ENCODE data around the gene SYNE2. TPM values are rescaled to one million over a fixed set of nuclear protein-coding genes. Genes with fewer than 3 reads are reported as not detected.

The SYNE2 gene
- total and polyA plus RNA-seq, 4 donors: 12.0 to 79.9 (median 19.5) TPM

DNA sequence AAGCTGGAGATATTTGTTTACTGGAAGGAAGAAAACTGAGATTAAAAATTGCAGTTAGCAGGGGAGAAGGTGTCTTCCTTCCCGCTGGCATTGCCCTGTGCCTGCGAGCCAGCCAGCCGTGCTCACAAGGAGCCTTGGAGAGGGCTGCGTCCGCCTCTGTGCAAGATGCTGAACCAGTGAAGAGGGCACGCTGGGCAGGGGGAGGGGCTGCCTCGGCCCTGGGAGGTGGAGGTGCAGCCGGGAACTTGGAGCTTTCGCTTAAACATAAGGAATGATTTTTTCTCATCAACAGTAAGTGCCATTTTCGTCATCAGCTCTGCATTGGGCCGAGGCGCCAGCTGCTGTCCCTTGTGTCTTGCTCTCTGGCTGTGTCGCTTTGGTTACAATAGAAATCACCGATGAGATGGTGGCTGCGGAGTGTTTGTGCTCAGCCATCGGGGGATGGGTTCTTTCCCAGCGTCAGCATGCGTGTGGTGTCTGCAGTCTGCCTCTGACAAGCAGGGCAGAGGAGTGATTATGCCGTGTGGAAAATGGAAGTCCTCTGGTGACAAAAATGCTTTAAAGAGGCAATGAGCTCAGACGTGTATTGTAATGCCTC lies 344.1 kb downstream of the SYNE2 start:
- no peak for TF ChIP-seq HNF4A (conservative IDR thresholded peaks at IDR 0.05)
- TF ChIP-seq, protein P1, sequence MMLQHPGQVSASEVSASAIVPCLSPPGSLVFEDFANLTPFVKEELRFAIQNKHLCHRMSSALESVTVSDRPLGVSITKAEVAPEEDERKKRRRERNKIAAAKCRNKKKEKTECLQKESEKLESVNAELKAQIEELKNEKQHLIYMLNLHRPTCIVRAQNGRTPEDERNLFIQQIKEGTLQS (IDR thresholded peaks at IDR 0.05): no peak
- no peak for TF ChIP-seq TAF1 (conservative IDR thresholded peaks at IDR 0.05)
- no peak for TF ChIP-seq RAD21 (IDR thresholded peaks at IDR 0.05)
- TF ChIP-seq FOXA1 (IDR thresholded peaks at IDR 0.05): no peak
- TF ChIP-seq RXRA (IDR thresholded peaks at IDR 0.05): no peak
- TF ChIP-seq SP1 (IDR thresholded peaks at IDR 0.05): no peak
- TF ChIP-seq, protein P2, sequence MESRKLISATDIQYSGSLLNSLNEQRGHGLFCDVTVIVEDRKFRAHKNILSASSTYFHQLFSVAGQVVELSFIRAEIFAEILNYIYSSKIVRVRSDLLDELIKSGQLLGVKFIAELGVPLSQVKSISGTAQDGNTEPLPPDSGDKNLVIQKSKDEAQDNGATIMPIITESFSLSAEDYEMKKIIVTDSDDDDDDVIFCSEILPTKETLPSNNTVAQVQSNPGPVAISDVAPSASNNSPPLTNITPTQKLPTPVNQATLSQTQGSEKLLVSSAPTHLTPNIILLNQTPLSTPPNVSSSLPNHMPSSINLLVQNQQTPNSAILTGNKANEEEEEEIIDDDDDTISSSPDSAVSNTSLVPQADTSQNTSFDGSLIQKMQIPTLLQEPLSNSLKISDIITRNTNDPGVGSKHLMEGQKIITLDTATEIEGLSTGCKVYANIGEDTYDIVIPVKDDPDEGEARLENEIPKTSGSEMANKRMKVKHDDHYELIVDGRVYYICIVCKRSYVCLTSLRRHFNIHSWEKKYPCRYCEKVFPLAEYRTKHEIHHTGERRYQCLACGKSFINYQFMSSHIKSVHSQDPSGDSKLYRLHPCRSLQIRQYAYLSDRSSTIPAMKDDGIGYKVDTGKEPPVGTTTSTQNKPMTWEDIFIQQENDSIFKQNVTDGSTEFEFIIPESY (IDR thresholded peaks at IDR 0.05): no peak
- TF ChIP-seq, protein P3, sequence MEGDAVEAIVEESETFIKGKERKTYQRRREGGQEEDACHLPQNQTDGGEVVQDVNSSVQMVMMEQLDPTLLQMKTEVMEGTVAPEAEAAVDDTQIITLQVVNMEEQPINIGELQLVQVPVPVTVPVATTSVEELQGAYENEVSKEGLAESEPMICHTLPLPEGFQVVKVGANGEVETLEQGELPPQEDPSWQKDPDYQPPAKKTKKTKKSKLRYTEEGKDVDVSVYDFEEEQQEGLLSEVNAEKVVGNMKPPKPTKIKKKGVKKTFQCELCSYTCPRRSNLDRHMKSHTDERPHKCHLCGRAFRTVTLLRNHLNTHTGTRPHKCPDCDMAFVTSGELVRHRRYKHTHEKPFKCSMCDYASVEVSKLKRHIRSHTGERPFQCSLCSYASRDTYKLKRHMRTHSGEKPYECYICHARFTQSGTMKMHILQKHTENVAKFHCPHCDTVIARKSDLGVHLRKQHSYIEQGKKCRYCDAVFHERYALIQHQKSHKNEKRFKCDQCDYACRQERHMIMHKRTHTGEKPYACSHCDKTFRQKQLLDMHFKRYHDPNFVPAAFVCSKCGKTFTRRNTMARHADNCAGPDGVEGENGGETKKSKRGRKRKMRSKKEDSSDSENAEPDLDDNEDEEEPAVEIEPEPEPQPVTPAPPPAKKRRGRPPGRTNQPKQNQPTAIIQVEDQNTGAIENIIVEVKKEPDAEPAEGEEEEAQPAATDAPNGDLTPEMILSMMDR (IDR thresholded peaks at IDR 0.05; ENCODE audit: low read depth, low read length, missing input control): no peak
- TF ChIP-seq, protein P4, sequence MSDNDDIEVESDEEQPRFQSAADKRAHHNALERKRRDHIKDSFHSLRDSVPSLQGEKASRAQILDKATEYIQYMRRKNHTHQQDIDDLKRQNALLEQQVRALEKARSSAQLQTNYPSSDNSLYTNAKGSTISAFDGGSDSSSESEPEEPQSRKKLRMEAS (IDR thresholded peaks at IDR 0.05): no peak
- TF ChIP-seq, protein P5, sequence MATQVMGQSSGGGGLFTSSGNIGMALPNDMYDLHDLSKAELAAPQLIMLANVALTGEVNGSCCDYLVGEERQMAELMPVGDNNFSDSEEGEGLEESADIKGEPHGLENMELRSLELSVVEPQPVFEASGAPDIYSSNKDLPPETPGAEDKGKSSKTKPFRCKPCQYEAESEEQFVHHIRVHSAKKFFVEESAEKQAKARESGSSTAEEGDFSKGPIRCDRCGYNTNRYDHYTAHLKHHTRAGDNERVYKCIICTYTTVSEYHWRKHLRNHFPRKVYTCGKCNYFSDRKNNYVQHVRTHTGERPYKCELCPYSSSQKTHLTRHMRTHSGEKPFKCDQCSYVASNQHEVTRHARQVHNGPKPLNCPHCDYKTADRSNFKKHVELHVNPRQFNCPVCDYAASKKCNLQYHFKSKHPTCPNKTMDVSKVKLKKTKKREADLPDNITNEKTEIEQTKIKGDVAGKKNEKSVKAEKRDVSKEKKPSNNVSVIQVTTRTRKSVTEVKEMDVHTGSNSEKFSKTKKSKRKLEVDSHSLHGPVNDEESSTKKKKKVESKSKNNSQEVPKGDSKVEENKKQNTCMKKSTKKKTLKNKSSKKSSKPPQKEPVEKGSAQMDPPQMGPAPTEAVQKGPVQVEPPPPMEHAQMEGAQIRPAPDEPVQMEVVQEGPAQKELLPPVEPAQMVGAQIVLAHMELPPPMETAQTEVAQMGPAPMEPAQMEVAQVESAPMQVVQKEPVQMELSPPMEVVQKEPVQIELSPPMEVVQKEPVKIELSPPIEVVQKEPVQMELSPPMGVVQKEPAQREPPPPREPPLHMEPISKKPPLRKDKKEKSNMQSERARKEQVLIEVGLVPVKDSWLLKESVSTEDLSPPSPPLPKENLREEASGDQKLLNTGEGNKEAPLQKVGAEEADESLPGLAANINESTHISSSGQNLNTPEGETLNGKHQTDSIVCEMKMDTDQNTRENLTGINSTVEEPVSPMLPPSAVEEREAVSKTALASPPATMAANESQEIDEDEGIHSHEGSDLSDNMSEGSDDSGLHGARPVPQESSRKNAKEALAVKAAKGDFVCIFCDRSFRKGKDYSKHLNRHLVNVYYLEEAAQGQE (IDR thresholded peaks at IDR 0.05): no peak
- no peak for TF ChIP-seq JUND (IDR thresholded peaks at IDR 0.05)
- H3K9ac ChIP-seq (ENCODE audit: low read depth in 1 of 2, low read length in 2 of 2): no peak overlapping the region

DNA sequence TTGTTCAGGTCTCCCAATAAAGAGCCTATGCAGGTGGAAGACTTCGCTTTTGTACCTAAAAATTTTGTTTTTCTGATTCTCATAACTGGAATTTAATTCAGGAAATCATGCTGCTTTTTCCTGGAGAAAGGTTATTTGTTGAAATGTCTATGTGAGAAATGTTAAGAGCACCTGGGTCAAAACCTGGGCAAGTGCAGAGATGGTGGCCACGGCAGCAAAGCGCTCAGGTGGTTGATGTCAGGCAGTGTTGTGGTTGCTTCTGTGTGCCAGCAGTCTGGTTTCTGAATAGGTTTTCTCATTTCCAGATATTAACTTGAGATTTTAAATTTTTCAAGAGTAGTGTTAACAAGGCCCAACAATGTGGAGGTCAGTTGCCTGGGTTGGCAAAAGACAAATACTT lies 345.2 kb downstream of the SYNE2 start:
- H3K27ac ChIP-seq (ENCODE audit: low read depth in 1 of 2, low read length in 2 of 2): no peak overlapping the region
- H3K36me3 ChIP-seq (ENCODE audit: control insufficient read depth in 4 of 4, insufficient read depth in 3 of 4, low read depth in 1 of 4, low read length in 3 of 4): peaks cover 0 to 30% (median 19%) of the 10 kb centered on the region in 4 donors
- H3K4me3 ChIP-seq (ENCODE audit: low read depth in 1 of 3, low read length in 3 of 3): no peak overlapping the region
- DNase-seq (ENCODE audit: low spot score): no peak
- no peak overlapping the region for H3K9ac ChIP-seq (ENCODE audit: low read depth in 1 of 2, low read length in 2 of 2)
- H3K27me3 ChIP-seq (ENCODE audit: control insufficient read depth in 4 of 4, insufficient read depth in 4 of 4, low read length in 3 of 4): no peaks in the 10 kb centered on the region
- peaks cover 0 to 3% (median 0%) of the 10 kb centered on the region in 4 donors for H3K4me1 ChIP-seq (ENCODE audit: control insufficient read depth in 4 of 4, insufficient read depth in 4 of 4, low read length in 3 of 4)
- H3K9me3 ChIP-seq (ENCODE audit: control insufficient read depth in 4 of 4, low read length in 3 of 4): no peaks in the 10 kb centered on the region
- WGBS: 83% methylated on average over 3 of the region's 3 CpGs
- TF ChIP-seq EGR1 (IDR thresholded peaks at IDR 0.05; ENCODE audit: low read depth in 2 of 2): no peak
- no peak for TF ChIP-seq NR2F2 (IDR thresholded peaks at IDR 0.05)
- TF ChIP-seq HNF4G (IDR thresholded peaks at IDR 0.05): no peak
- no peak for TF ChIP-seq FOXA1 (IDR thresholded peaks at IDR 0.05)
- no peak for TF ChIP-seq RXRA (IDR thresholded peaks at IDR 0.05)
- TF ChIP-seq, protein P3 (IDR thresholded peaks at IDR 0.05; ENCODE audit: low read depth, low read length, missing input control): no peak
- no peak for TF ChIP-seq GABPA (IDR thresholded peaks at IDR 0.05 in 1 of 2, conservative IDR thresholded peaks at IDR 0.05 in 1 of 2)
- no peak for TF ChIP-seq YY1 (IDR thresholded peaks at IDR 0.05)
- no peak for TF ChIP-seq SP1 (IDR thresholded peaks at IDR 0.05)
- no peak for TF ChIP-seq FOXA2 (IDR thresholded peaks at IDR 0.05)
- TF ChIP-seq, protein P4 (IDR thresholded peaks at IDR 0.05): no peak
- TF ChIP-seq JUND (IDR thresholded peaks at IDR 0.05): no peak
- TF ChIP-seq TAF1 (conservative IDR thresholded peaks at IDR 0.05): no peak
- TF ChIP-seq, protein P2 (IDR thresholded peaks at IDR 0.05): no peak

More for the DNA sequence above, 344.1 kb downstream of the SYNE2 start:
- peak overlapping the region; percentile 43 to 55 for H3K27ac ChIP-seq (ENCODE audit: low read depth in 1 of 2, low read length in 2 of 2)
- peaks cover 2 to 24% (median 19%) of the 10 kb centered on the region in 4 donors for H3K36me3 ChIP-seq (ENCODE audit: control insufficient read depth in 4 of 4, insufficient read depth in 3 of 4, low read depth in 1 of 4, low read length in 3 of 4)
- peak overlapping the region in 1 of 3 donors; percentile 10 for H3K4me3 ChIP-seq (ENCODE audit: low read depth in 1 of 3, low read length in 3 of 3)
- no peaks in the 10 kb centered on the region for H3K27me3 ChIP-seq (ENCODE audit: control insufficient read depth in 4 of 4, insufficient read depth in 4 of 4, low read length in 3 of 4)
- DNase-seq (ENCODE audit: low spot score): no peak
- peaks cover 0 to 3% (median 0%) of the 10 kb centered on the region in 4 donors for H3K4me1 ChIP-seq (ENCODE audit: control insufficient read depth in 4 of 4, insufficient read depth in 4 of 4, low read length in 3 of 4)
- no peaks in the 10 kb centered on the region for H3K9me3 ChIP-seq (ENCODE audit: control insufficient read depth in 4 of 4, low read length in 3 of 4)
- WGBS: 57% methylated on average over 20 of the region's 20 CpGs

Data from liver (tissue), 9 donors.